Astrocyte (in vitro differentiated cells and primary cell): Measurements from ENCODE around the gene CA12.

Experiments used
- CTCF ChIP-seq: IDR thresholded peaks from 2 replicates; pipeline ENCODE4 v1.5.1; 2011; ENCODE audit warnings: low read depth, mild to moderate bottlenecking, inconsistent platforms, low read length, moderate library complexity; ENCODE audit not compliant: insufficient read depth
- EZH2 ChIP-seq: IDR thresholded peaks from 2 replicates; pipeline ENCODE4 v1.6.1; 2012; ENCODE audit warnings: mild to moderate bottlenecking, low read length, inconsistent platforms; ENCODE audit not compliant: insufficient read depth

GRCh38 chr15:63384906-63385305 lies 3.3 kb upstream of the CA12 start:
- TF ChIP-seq CTCF (no peak), EZH2 (no peak)
